NCI-H82 treated with DMSO at 0.1 percent for 48 hours (cell line): ENCODE data around the gene TNN.
A peak's percentile ranks its signal among the peaks of the same experiment; 100 is the strongest.

Source experiments
- DNase-seq: peaks from one replicate; lab custom pipeline; 2025; ENCODE audit not compliant: unreplicated experiment; lab: John Stamatoyannopoulos, UW

The TNN gene

GRCh38 chr1:175145899-175146528 lies 78.4 kb downstream of the TNN start:
- DNase-seq: peak; percentile 23

- peak; percentile 79 for DNase-seq
These were observed 79.0 kb downstream of the TNN start for GRCh38 chr1:175146529-175147213.

- DNase-seq: no peak
These were observed 79.9 kb downstream of the TNN start for GRCh38 chr1:175147569-175147968.

- DNase-seq: no peak
These were observed 80.4 kb downstream of the TNN start for GRCh38 chr1:175148068-175148467.

GRCh38 chr1:175150596-175151319 lies 83.1 kb downstream of the TNN start:
- no peak for DNase-seq

- peak; percentile 62 for DNase-seq
These were observed 84.5 kb downstream of the TNN start for GRCh38 chr1:175152006-175152652.

- DNase-seq: peak; percentile 83
These were observed 87.2 kb downstream of the TNN start for GRCh38 chr1:175154629-175155472.

GRCh38 chr1:175155473-175155856 lies 87.8 kb downstream of the TNN start:
- no peak for DNase-seq

- DNase-seq: no peak
These were observed 88.3 kb downstream of the TNN start for GRCh38 chr1:175155936-175156335.

- DNase-seq: no peak
These were observed 89.6 kb downstream of the TNN start for GRCh38 chr1:175157200-175157599.

GRCh38 chr1:175158170-175158591 lies 90.5 kb downstream of the TNN start:
- DNase-seq: no peak

- no peak for DNase-seq
These were observed 95.3 kb downstream of the TNN start for GRCh38 chr1:175162955-175163354.

GRCh38 chr1:175163702-175164101 lies 96.1 kb downstream of the TNN start:
- no peak for DNase-seq

- no peak for DNase-seq
These were observed 97.1 kb downstream of the TNN start for GRCh38 chr1:175164751-175165150.

GRCh38 chr1:175166746-175167145 lies 99.1 kb downstream of the TNN start:
- no peak for DNase-seq

- DNase-seq: no peak
These were observed 100.2 kb downstream of the TNN start for GRCh38 chr1:175167861-175168260.

- no peak for DNase-seq
These were observed 101.1 kb downstream of the TNN start for GRCh38 chr1:175168782-175169181.

- no peak for DNase-seq
These were observed 101.8 kb downstream of the TNN start for GRCh38 chr1:175169286-175170018.

- no peak for DNase-seq
These were observed 103.6 kb downstream of the TNN start for GRCh38 chr1:175171036-175171913.
